MM.1S (cell line): ENCODE results near the gene GNPAT.

ENCODE experiments used
- DNase-seq: peaks from one replicate; pipeline ENCODE4 v3.0.0-alpha.2; 2015
- H2AFZ ChIP-seq: fragments of 300-600 bp; sonication (generic); 2 replicates; pipeline ENCODE4 v1.6.0; 2016; ENCODE audit warnings: antibody characterized with exemption, low read length
- H3F3A ChIP-seq: fragments of 300-600 bp; sonication (generic); 2 replicates; pipeline ENCODE4 v1.6.1; 2016; ENCODE audit warnings: mild to moderate bottlenecking, antibody characterized with exemption, low read length, moderate library complexity, mixed read lengths; ENCODE audit not compliant: insufficient read depth
- H3K27ac ChIP-seq: fragments of 300-600 bp; sonication (generic); 2 replicates; pipeline ENCODE4 v1.5.1; 2016; ENCODE audit warnings: mild to moderate bottlenecking, low read length
- H3K27me3 ChIP-seq: fragments of 300-600 bp; sonication (generic); replicated peaks from 2 replicates; pipeline ENCODE4 v1.6.0; 2016; ENCODE audit warnings: low read length; ENCODE audit not compliant: insufficient read depth
- H3K36me3 ChIP-seq: fragments of 300-600 bp; sonication (generic); replicated peaks from 2 replicates; pipeline ENCODE4 v1.6.1; 2016; ENCODE audit warnings: mild to moderate bottlenecking, low read length, mixed read lengths; ENCODE audit not compliant: insufficient read depth
- H3K4me1 ChIP-seq: fragments of 300-600 bp; sonication (generic); 2 replicates; pipeline ENCODE4 v1.6.1; 2016; ENCODE audit warnings: low read length, mixed read lengths
- H3K4me2 ChIP-seq: fragments of 300-600 bp; sonication (generic); 2 replicates; pipeline ENCODE4 v1.6.0; 2016; ENCODE audit warnings: low read depth, low read length
- H3K4me3 ChIP-seq: fragments of 300-600 bp; sonication (generic); 2 replicates; pipeline ENCODE4 v1.5.1; 2016; ENCODE audit warnings: low read length, mixed read lengths
- H3K79me2 ChIP-seq: fragments of 300-600 bp; sonication (generic); 2 replicates; pipeline ENCODE4 v1.6.1; 2016; ENCODE audit warnings: mixed run types, low read length, mixed read lengths
- H3K9ac ChIP-seq: fragments of 300-600 bp; sonication (generic); 2 replicates; pipeline ENCODE4 v1.6.1; 2016; ENCODE audit warnings: low read length, mixed read lengths
- H3K9me2 ChIP-seq: fragments of 300-600 bp; sonication (generic); replicated peaks from 2 replicates; pipeline ENCODE4 v1.6.1; 2016; ENCODE audit warnings: mild to moderate bottlenecking, low read length, mixed read lengths; ENCODE audit not compliant: insufficient read depth
- H3K9me3 ChIP-seq: fragments of 300-600 bp; sonication (generic); replicated peaks from 2 replicates; pipeline ENCODE4 v1.6.1; 2016; ENCODE audit warnings: mild to moderate bottlenecking, low read length, mixed read lengths; ENCODE audit not compliant: insufficient read depth
- H4K20me1 ChIP-seq: fragments of 300-600 bp; sonication (generic); 2 replicates; pipeline ENCODE4 v1.6.1; 2016; ENCODE audit warnings: mild to moderate bottlenecking, low read length, moderate library complexity, mixed read lengths; ENCODE audit not compliant: insufficient read depth
- CTCF ChIP-seq: fragments of 300-600 bp; sonication (generic); IDR thresholded peaks from 2 replicates; pipeline ENCODE4 v1.5.1; 2016; ENCODE audit warnings: antibody characterized with exemption, low read length, mixed read lengths
- EZH2 ChIP-seq: fragments of 300-600 bp; sonication (generic); optimal IDR thresholded peaks from 2 replicates; pipeline ENCODE3; 2017; ENCODE audit warnings: low read depth, mild to moderate bottlenecking, antibody characterized with exemption, low read length, mixed read lengths
- EZH2phosphoT487 ChIP-seq: fragments of 300-600 bp; sonication (generic); IDR thresholded peaks from 2 replicates; pipeline ENCODE4 v1.6.1; 2018; ENCODE audit warnings: antibody characterized with exemption, low read length

The GNPAT gene

GRCh38 chr1:231318015-231318355 lies 77.0 kb downstream of the GNPAT start:
- no peaks in the 10 kb centered on the region for H4K20me1 ChIP-seq
- no peak overlapping the region for H2AFZ ChIP-seq

GRCh38 chr1:231318568-231318967 lies 77.6 kb downstream of the GNPAT start:
- no peaks in the 10 kb centered on the region for H3K4me1 ChIP-seq
- no peak overlapping the region for H3K27ac ChIP-seq
- H3K4me3 ChIP-seq = no peak overlapping the region
- H3K9me3 ChIP-seq = no peaks in the 10 kb centered on the region
- no peaks in the 10 kb centered on the region for H3K79me2 ChIP-seq
- no peak overlapping the region for H3K9ac ChIP-seq
- no peak for DNase-seq
- no peaks in the 10 kb centered on the region for H3K36me3 ChIP-seq
- H3K27me3 ChIP-seq = no peaks in the 10 kb centered on the region
- no peaks in the 10 kb centered on the region for H3F3A ChIP-seq
- TF ChIP-seq CTCF (no peak), EZH2phosphoT487 (no peak), EZH2 (no peak)
- H2AFZ ChIP-seq = no peak overlapping the region
- H3K4me2 ChIP-seq = no peak overlapping the region
- H3K9me2 ChIP-seq = no peaks in the 10 kb centered on the region
- no peaks in the 10 kb centered on the region for H4K20me1 ChIP-seq

More at GRCh38 chr1:231318015-231318355, 77.0 kb downstream of the GNPAT start:
- Histone ChIP-seq H3K4me2 (no peak overlapping the region), H3F3A (no peaks in the 10 kb centered on the region), H3K9ac (no peak overlapping the region), H3K9me3 (no peaks in the 10 kb centered on the region), H3K9me2 (no peaks in the 10 kb centered on the region), H3K79me2 (no peaks in the 10 kb centered on the region), H3K4me1 (no peaks in the 10 kb centered on the region), H3K36me3 (no peaks in the 10 kb centered on the region), H3K4me3 (no peak overlapping the region), H3K27me3 (no peaks in the 10 kb centered on the region), H3K27ac (no peak overlapping the region)
- no peak for TF ChIP-seq CTCF
- no peak for TF ChIP-seq EZH2phosphoT487
- no peak for TF ChIP-seq EZH2
- DNase-seq = no peak

GRCh38 chr1:231319080-231319479 lies 78.1 kb downstream of the GNPAT start:
- DNase-seq = no peak
- H3K9me3 ChIP-seq = no peaks in the 10 kb centered on the region
- no peak overlapping the region for H2AFZ ChIP-seq
- no peak overlapping the region for H3K9ac ChIP-seq
- H4K20me1 ChIP-seq = no peaks in the 10 kb centered on the region
- TF ChIP-seq CTCF (no peak), EZH2phosphoT487 (no peak), EZH2 (no peak)
- H3K4me3 ChIP-seq = no peak overlapping the region
- H3K4me1 ChIP-seq = no peaks in the 10 kb centered on the region
- no peak overlapping the region for H3K27ac ChIP-seq
- H3K79me2 ChIP-seq = no peaks in the 10 kb centered on the region
- no peaks in the 10 kb centered on the region for H3K36me3 ChIP-seq
- no peaks in the 10 kb centered on the region for H3F3A ChIP-seq
- no peaks in the 10 kb centered on the region for H3K9me2 ChIP-seq
- no peaks in the 10 kb centered on the region for H3K27me3 ChIP-seq
- no peak overlapping the region for H3K4me2 ChIP-seq
